HEK293 (cell line): ENCODE results near the gene SLC19A2.
A peak's percentile ranks its signal among the peaks of the same experiment; 100 is the strongest.

Experiments used
- BCL11B ChIP-seq: fragments of 450-650 bp; formaldehyde crosslinking; IDR thresholded peaks from 2 replicates; pipeline ENCODE4 v1.5.1; 2016; ENCODE audit warnings: low read depth, missing biosample characterization, missing genetic modification characterization
- EGR2 ChIP-seq: fragments of 450-650 bp; formaldehyde crosslinking; IDR thresholded peaks from 2 replicates; pipeline ENCODE4 v1.5.1; 2016; ENCODE audit warnings: low read depth, missing biosample characterization, missing genetic modification characterization
- GLIS2 ChIP-seq: fragments of 450-650 bp; formaldehyde crosslinking; IDR thresholded peaks from 2 replicates; pipeline ENCODE4 v1.5.1; 2016; ENCODE audit warnings: missing biosample characterization, missing genetic modification characterization
- KLF17 ChIP-seq: fragments of 450-650 bp; formaldehyde crosslinking; IDR thresholded peaks from 2 replicates; pipeline ENCODE4 v1.5.1; 2016; ENCODE audit warnings: missing biosample characterization, missing genetic modification characterization
- PATZ1 ChIP-seq: fragments of 450-650 bp; formaldehyde crosslinking; IDR thresholded peaks from 2 replicates; pipeline ENCODE4 v1.5.1; 2016; ENCODE audit warnings: missing biosample characterization, missing genetic modification characterization
- PRDM10 ChIP-seq: fragments of 450-650 bp; formaldehyde crosslinking; IDR thresholded peaks from 2 replicates; pipeline ENCODE4 v1.5.1; 2016; ENCODE audit warnings: missing biosample characterization, missing genetic modification characterization
- TCF7L2 ChIP-seq: IDR thresholded peaks from 2 replicates; pipeline ENCODE4 v1.6.1; 2011; ENCODE audit warnings: low read depth, mild to moderate bottlenecking, inconsistent platforms, low read length, moderate library complexity, borderline replicate concordance
- ZBTB20 ChIP-seq: fragments of 450-650 bp; formaldehyde crosslinking; IDR thresholded peaks from 2 replicates; pipeline ENCODE4 v1.5.1; 2016; ENCODE audit warnings: missing biosample characterization, missing genetic modification characterization
- ZFP69B ChIP-seq: fragments of 450-650 bp; formaldehyde crosslinking; IDR thresholded peaks from 2 replicates; pipeline ENCODE4 v1.5.1; 2016; ENCODE audit warnings: missing biosample characterization, missing genetic modification characterization
- ZNF16 ChIP-seq: fragments of 450-650 bp; formaldehyde crosslinking; IDR thresholded peaks from 2 replicates; pipeline ENCODE4 v1.5.1; 2016; ENCODE audit warnings: low read depth, missing biosample characterization, missing genetic modification characterization
- ZNF19 ChIP-seq: fragments of 450-650 bp; formaldehyde crosslinking; IDR thresholded peaks from 2 replicates; pipeline ENCODE4; 2016; ENCODE audit warnings: missing biosample characterization, missing genetic modification characterization, low read depth
- ZNF2 ChIP-seq: fragments of 450-650 bp; formaldehyde crosslinking; IDR thresholded peaks from 2 replicates; pipeline ENCODE4 v1.5.1; 2016; ENCODE audit warnings: missing biosample characterization, missing genetic modification characterization
- ZNF23 ChIP-seq: fragments of 450-650 bp; formaldehyde crosslinking; IDR thresholded peaks from 2 replicates; pipeline ENCODE4 v1.5.1; 2016; ENCODE audit warnings: missing biosample characterization, missing genetic modification characterization, borderline replicate concordance
- ZNF24 ChIP-seq: fragments of 450-650 bp; formaldehyde crosslinking; IDR thresholded peaks from 2 replicates; pipeline ENCODE4 v1.5.1; 2016; ENCODE audit warnings: missing biosample characterization, missing genetic modification characterization
- ZNF362 ChIP-seq: fragments of 450-650 bp; formaldehyde crosslinking; IDR thresholded peaks from 2 replicates; pipeline ENCODE4 v1.5.1; 2016; ENCODE audit warnings: missing biosample characterization, missing genetic modification characterization
- ZNF391 ChIP-seq: fragments of 450-650 bp; formaldehyde crosslinking; IDR thresholded peaks from 2 replicates; pipeline ENCODE4 v1.5.1; 2016; ENCODE audit warnings: low read depth, missing biosample characterization, missing genetic modification characterization, borderline replicate concordance
- ZNF398 ChIP-seq: fragments of 450-650 bp; formaldehyde crosslinking; IDR thresholded peaks from 2 replicates; pipeline ENCODE4 v1.5.1; 2017; ENCODE audit warnings: missing biosample characterization, missing genetic modification characterization
- ZNF529 ChIP-seq: fragments of 450-650 bp; formaldehyde crosslinking; IDR thresholded peaks from 2 replicates; pipeline ENCODE4 v1.5.1; 2017; ENCODE audit warnings: missing genetic modification characterization, missing biosample characterization; ENCODE audit not compliant: insufficient replicate concordance
- ZNF596 ChIP-seq: fragments of 450-650 bp; IDR thresholded peaks from 2 replicates; pipeline ENCODE4 v1.5.0; 2018; ENCODE audit warnings: missing biosample characterization, mild to moderate bottlenecking, missing genetic modification characterization, moderate library complexity
- ZNF623 ChIP-seq: fragments of 450-650 bp; formaldehyde crosslinking; IDR thresholded peaks from 2 replicates; pipeline ENCODE4 v1.5.1; 2016; ENCODE audit warnings: missing biosample characterization, missing genetic modification characterization
- ZNF792 ChIP-seq: fragments of 450-650 bp; formaldehyde crosslinking; IDR thresholded peaks from 2 replicates; pipeline ENCODE4 v1.5.1; 2016; ENCODE audit warnings: missing biosample characterization, missing genetic modification characterization
- ZXDB ChIP-seq: fragments of 450-650 bp; formaldehyde crosslinking; IDR thresholded peaks from 2 replicates; pipeline ENCODE4 v1.5.1; 2016; ENCODE audit warnings: missing biosample characterization, missing genetic modification characterization
- TF ChIP-seq, protein P1 (sequence below): fragments of 450-650 bp; formaldehyde crosslinking; IDR thresholded peaks from 2 replicates; pipeline ENCODE4 v1.5.1; 2016; ENCODE audit warnings: missing biosample characterization, missing genetic modification characterization
- TF ChIP-seq, protein P2 (sequence below): fragments of 450-650 bp; formaldehyde crosslinking; IDR thresholded peaks from 2 replicates; pipeline ENCODE4 v1.5.1; 2016; ENCODE audit warnings: missing biosample characterization, missing genetic modification characterization

SLC19A2 gene

DNA sequence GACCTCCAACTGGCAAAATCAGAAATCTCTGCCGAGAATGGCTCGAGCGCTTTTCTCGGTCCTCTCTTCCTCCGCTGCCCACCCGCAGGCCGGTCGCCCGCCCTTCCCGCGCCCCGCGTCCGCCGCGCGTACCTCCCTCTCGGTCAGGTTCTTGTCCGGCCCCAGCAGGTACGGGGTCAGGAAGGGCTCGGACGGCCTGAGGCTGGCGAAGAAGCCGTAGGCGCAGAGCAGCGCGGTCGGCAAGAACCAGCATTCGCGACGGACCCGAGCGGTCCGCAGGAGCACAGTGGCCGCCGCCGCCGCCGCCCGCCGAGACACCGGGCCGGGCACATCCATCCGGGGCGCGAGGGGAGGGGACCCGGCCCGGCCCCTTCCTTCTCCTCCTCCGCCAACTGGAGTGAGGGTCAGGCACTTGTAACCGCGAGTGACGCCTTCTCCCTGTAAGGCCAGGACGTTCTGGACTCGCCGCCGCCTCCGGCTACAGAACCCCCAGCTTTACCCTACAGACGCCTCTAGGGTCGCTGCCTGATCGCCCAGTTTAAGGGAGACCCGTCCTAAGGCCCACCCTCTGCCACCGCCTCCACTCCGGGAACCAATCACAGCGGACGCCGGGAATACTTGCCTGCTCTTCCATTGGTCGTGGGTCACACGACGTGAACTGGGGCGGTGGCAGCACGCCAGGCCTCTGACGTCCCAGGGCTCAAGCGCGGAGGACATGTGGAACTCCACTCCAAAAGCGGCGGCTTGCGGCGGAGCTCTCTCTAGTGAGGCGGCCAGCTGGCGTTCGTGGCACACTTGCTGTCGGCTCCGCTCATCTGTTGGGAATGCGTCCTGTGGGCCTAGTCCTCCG lies at the start of gene SLC19A2 (continued):
- TF ChIP-seq ZNF398 (tag by site-specific recombination) (peak; percentile 61), GLIS2 (tag by site-specific recombination) (peak; percentile 37; the same call in 1 of the 2 replicates), ZNF391 (no peak), ZNF16 (tag by site-specific recombination) (no peak), ZNF2 (tag by site-specific recombination) (no peak; the same call in 1 of the 2 replicates), EGR2 (peak; percentile 69), ZXDB (peak; percentile 66; the same call in 1 of the 2 replicates), ZNF24 (tag by site-specific recombination) (no peak), ZNF792 (no peak), BCL11B (tag by site-specific recombination) (no peak), PRDM10 (peak; percentile 99), ZNF529 (tag by site-specific recombination) (no peak), PATZ1 (tag by site-specific recombination) (peak; percentile 69), ZBTB20 (tag by site-specific recombination) (peak; percentile 29; the same call in 1 of the 2 replicates), ZNF23 (tag by site-specific recombination) (no peak), ZNF623 (tag by site-specific recombination) (no peak), ZNF19 (tag by site-specific recombination) (no peak), TCF7L2 (0 out of 2 replicates have a peak, but pooled peaks have one; percentile 8), ZNF362 (no peak), ZNF596 (peak; percentile 94), ZFP69B (tag by site-specific recombination) (peak; percentile 76), KLF17 (tag by site-specific recombination) (0 out of 2 replicates have a peak, but pooled peaks have one; percentile 31)
- TF ChIP-seq, protein P1, sequence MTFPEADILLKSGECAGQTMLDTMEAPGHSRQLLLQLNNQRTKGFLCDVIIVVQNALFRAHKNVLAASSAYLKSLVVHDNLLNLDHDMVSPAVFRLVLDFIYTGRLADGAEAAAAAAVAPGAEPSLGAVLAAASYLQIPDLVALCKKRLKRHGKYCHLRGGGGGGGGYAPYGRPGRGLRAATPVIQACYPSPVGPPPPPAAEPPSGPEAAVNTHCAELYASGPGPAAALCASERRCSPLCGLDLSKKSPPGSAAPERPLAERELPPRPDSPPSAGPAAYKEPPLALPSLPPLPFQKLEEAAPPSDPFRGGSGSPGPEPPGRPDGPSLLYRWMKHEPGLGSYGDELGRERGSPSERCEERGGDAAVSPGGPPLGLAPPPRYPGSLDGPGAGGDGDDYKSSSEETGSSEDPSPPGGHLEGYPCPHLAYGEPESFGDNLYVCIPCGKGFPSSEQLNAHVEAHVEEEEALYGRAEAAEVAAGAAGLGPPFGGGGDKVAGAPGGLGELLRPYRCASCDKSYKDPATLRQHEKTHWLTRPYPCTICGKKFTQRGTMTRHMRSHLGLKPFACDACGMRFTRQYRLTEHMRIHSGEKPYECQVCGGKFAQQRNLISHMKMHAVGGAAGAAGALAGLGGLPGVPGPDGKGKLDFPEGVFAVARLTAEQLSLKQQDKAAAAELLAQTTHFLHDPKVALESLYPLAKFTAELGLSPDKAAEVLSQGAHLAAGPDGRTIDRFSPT, result no peak
- TF ChIP-seq, protein P2, sequence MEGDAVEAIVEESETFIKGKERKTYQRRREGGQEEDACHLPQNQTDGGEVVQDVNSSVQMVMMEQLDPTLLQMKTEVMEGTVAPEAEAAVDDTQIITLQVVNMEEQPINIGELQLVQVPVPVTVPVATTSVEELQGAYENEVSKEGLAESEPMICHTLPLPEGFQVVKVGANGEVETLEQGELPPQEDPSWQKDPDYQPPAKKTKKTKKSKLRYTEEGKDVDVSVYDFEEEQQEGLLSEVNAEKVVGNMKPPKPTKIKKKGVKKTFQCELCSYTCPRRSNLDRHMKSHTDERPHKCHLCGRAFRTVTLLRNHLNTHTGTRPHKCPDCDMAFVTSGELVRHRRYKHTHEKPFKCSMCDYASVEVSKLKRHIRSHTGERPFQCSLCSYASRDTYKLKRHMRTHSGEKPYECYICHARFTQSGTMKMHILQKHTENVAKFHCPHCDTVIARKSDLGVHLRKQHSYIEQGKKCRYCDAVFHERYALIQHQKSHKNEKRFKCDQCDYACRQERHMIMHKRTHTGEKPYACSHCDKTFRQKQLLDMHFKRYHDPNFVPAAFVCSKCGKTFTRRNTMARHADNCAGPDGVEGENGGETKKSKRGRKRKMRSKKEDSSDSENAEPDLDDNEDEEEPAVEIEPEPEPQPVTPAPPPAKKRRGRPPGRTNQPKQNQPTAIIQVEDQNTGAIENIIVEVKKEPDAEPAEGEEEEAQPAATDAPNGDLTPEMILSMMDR (tag by site-specific recombination), result peak; percentile 63
